ENCODE data around the gene RCAN1. TPM values are rescaled to one million over a fixed set of nuclear protein-coding genes. Genes with fewer than 3 reads are reported as not detected.

The RCAN1 gene
- total RNA-seq, 1 experiment from 2014 or later, result 9.7 TPM

DNA sequence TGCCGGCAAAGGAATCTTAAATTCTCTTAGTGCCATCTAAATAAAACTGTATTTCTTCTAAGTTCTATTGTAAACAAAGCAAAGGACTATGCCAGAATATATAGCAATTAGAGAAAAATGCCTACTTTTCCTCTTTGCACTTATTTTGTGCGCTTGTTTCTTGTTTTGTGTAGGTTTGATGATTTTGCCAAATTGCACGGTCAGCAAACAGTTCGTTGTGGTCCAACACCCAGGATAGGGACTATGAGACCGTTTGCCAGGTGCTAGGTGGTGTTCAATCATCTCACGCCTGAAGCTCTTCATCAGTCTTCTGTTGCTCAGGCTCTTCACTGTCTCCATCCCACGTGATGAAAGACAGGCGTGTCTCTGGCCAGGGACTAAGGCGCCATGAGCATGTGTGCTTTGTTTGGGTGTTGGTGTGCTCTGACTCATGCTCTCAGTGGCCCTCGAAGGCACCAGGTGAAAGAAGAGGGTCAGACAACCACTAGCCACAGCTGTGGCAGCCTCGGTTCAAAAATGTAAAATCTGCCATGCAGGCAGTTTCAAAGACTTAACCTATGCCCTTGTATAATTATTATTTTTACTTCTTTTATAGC is 66.0 kb downstream of the RCAN1 start:
- BruUV-seq (replicated peaks), result no TSS peak
- ATAC-seq, result no peak
- Histone ChIP-seq H3K36me3 (ENCODE audit: control insufficient read depth in 1 of 2, insufficient read depth in 2 of 2, low read length in 2 of 2) (no peaks in the 10 kb centered on the region), H4K20me1 (ENCODE audit: insufficient read depth) (no peaks in the 10 kb centered on the region), H2AFZ (ENCODE audit: low read depth, low read length, poor library complexity, severe bottlenecking) (no peak overlapping the region), H3K4me2 (ENCODE audit: low read length) (no peak overlapping the region), H3K79me2 (ENCODE audit: insufficient read depth, low read length) (no peaks in the 10 kb centered on the region), H3K9me2 (ENCODE audit: insufficient read depth) (no peaks in the 10 kb centered on the region), H3K9me3 (ENCODE audit: control insufficient read depth in 1 of 2, insufficient read depth in 1 of 2, low read depth in 1 of 2, low read length in 2 of 2) (no peaks in the 10 kb centered on the region), H3K9ac (ENCODE audit: low read length) (no peak overlapping the region), H3K4me3 (replicated peaks in 1 of 2; ENCODE audit: low read depth in 1 of 2, low read length in 2 of 2) (no peak overlapping the region), H3K4me1 (ENCODE audit: control insufficient read depth in 1 of 2, insufficient read depth in 2 of 2, low read length in 2 of 2) (peaks cover 17 to 40% of the 10 kb centered on the region in 2 experiments), H3K27ac (ENCODE audit: low read depth, low read length) (no peak overlapping the region), H3K27me3 (ENCODE audit: insufficient read depth, low read length) (no peaks in the 10 kb centered on the region)
- ChIA-PET RAD21 (ENCODE audit: low non-redundant PET in 1 of 2, low total read pairs in 2 of 2, uncharacterized antibody in 2 of 2, unreplicated experiment in 2 of 2) (no interaction called here), POLR2A (no interaction called here), CTCF (no interaction called here)
- TF ChIP-seq, protein P1, sequence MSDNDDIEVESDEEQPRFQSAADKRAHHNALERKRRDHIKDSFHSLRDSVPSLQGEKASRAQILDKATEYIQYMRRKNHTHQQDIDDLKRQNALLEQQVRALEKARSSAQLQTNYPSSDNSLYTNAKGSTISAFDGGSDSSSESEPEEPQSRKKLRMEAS (IDR thresholded peaks at IDR 0.05), result peak; percentile 48
- TF ChIP-seq ZFX (IDR thresholded peaks at IDR 0.05), result no peak
- intact Hi-C loops (cut with micrococcal nuclease), result no loop called here
- no peak for DNase-seq (ENCODE audit: low read depth, low spot score)

DNA sequence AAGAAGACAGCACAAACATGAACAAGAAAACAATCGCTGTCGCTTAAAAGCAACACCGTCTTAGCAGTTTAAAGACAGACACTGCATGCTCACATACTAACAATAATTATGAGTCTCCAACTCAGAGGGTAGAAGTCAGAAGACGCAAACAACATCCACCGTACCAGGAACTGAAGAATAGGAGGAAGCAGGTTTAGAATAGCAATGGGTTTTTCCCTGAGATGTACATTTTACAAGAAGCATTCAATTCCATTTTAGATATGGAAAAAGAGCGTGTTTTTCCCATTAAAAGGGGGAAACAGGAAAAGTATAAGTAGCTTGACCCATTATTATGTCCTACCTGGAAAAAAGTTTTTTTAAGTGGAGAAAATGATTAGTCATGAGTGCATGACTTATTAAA is 68.4 kb downstream of the RCAN1 start:
- H3K4me1 ChIP-seq (ENCODE audit: control insufficient read depth in 1 of 2, insufficient read depth in 2 of 2, low read length in 2 of 2), result peaks cover 17 to 31% of the 10 kb centered on the region in 2 experiments
- no peaks in the 10 kb centered on the region for H3K27me3 ChIP-seq (ENCODE audit: insufficient read depth, low read length)
- no peaks in the 10 kb centered on the region for H3K9me3 ChIP-seq (ENCODE audit: control insufficient read depth in 1 of 2, insufficient read depth in 1 of 2, low read depth in 1 of 2, low read length in 2 of 2)

More for the DNA sequence above, 68.4 kb downstream of the RCAN1 start:
- intact Hi-C loops (cut with micrococcal nuclease), result no loop called here
- CTCF ChIA-PET, result no interaction called here
- RAD21 ChIA-PET (ENCODE audit: low non-redundant PET in 1 of 2, low total read pairs in 2 of 2, uncharacterized antibody in 2 of 2, unreplicated experiment in 2 of 2), result no interaction called here
- TF ChIP-seq TCF7L2 (IDR thresholded peaks at IDR 0.05; ENCODE audit: borderline replicate concordance, extremely low read depth, insufficient read depth, insufficient read length) (no peak), ELF1 (IDR thresholded peaks at IDR 0.05; ENCODE audit: borderline replicate concordance, low read depth) (no peak)
- TF ChIP-seq, protein P1 (IDR thresholded peaks at IDR 0.05), result no peak
- TF ChIP-seq, protein P2, sequence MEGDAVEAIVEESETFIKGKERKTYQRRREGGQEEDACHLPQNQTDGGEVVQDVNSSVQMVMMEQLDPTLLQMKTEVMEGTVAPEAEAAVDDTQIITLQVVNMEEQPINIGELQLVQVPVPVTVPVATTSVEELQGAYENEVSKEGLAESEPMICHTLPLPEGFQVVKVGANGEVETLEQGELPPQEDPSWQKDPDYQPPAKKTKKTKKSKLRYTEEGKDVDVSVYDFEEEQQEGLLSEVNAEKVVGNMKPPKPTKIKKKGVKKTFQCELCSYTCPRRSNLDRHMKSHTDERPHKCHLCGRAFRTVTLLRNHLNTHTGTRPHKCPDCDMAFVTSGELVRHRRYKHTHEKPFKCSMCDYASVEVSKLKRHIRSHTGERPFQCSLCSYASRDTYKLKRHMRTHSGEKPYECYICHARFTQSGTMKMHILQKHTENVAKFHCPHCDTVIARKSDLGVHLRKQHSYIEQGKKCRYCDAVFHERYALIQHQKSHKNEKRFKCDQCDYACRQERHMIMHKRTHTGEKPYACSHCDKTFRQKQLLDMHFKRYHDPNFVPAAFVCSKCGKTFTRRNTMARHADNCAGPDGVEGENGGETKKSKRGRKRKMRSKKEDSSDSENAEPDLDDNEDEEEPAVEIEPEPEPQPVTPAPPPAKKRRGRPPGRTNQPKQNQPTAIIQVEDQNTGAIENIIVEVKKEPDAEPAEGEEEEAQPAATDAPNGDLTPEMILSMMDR (IDR thresholded peaks at IDR 0.05 in 2 of 3, conservative IDR thresholded peaks at IDR 0.05 in 1 of 3; ENCODE audit: borderline replicate concordance in 1 of 3, insufficient read depth in 1 of 3, low read depth in 2 of 3, low read length in 2 of 3), result no peak
- Histone ChIP-seq H3K27ac (ENCODE audit: low read depth, low read length) (no peak overlapping the region), H3K79me2 (ENCODE audit: insufficient read depth, low read length) (no peaks in the 10 kb centered on the region), H3K9ac (ENCODE audit: low read length) (no peak overlapping the region), H3K9me2 (ENCODE audit: insufficient read depth) (no peaks in the 10 kb centered on the region), H4K20me1 (ENCODE audit: insufficient read depth) (no peaks in the 10 kb centered on the region), H3K4me3 (replicated peaks in 1 of 2; ENCODE audit: low read depth in 1 of 2, low read length in 2 of 2) (no peak overlapping the region), H3K4me2 (ENCODE audit: low read length) (no peak overlapping the region), H3K36me3 (ENCODE audit: control insufficient read depth in 1 of 2, insufficient read depth in 2 of 2, low read length in 2 of 2) (no peaks in the 10 kb centered on the region), H2AFZ (ENCODE audit: low read depth, low read length, poor library complexity, severe bottlenecking) (no peak overlapping the region)
- POLR2A ChIA-PET, result no interaction called here
- BruUV-seq (replicated peaks), result no TSS peak
- no peak for ATAC-seq
- no peak for DNase-seq (ENCODE audit: low read depth, low spot score)
